Stimulated activated CD8-positive, alpha-beta memory T cell treated with anti-CD3 and anti-CD28 coated beads, Interleukin-15, amount 100 ng/mL, for 24 hours (primary cell): ENCODE data around the gene HPD.
A peak's percentile ranks its signal among the peaks of the same experiment; 100 is the strongest.
"Not testable (repeated sequence)": the region's sequence is repeated elsewhere in the genome, so short reads cannot be mapped to it uniquely, and the experiment has no call there.

Experiments
- DNase-seq: peaks from one replicate; pipeline ENCODE4 v3.0.0-alpha.2; 2020; ENCODE audit warnings: low read depth

Gene HPD

GRCh38 chr12:121858662-121859572 lies at the start of gene HPD:
TSS of gene HPD (minus strand) at chr12:121858859. CDS start at chr12:121858823, 36 bp downstream.
- no peak for DNase-seq

- no peak for DNase-seq
Measured at GRCh38 chr12:121905746-121906145, 47.1 kb upstream of the HPD start.

- DNase-seq, result no peak
Measured at GRCh38 chr12:121903202-121903601, 44.5 kb upstream of the HPD start.

- no peak for DNase-seq
Measured at GRCh38 chr12:121899590-121899989, 40.9 kb upstream of the HPD start.

GRCh38 chr12:121898287-121898686 lies 39.6 kb upstream of the HPD start:
- DNase-seq, result no peak

- DNase-seq, result no peak
Measured at GRCh38 chr12:121894633-121895032, 36.0 kb upstream of the HPD start.

- DNase-seq, result no peak
Measured at GRCh38 chr12:121893961-121894460, 35.4 kb upstream of the HPD start.

GRCh38 chr12:121892673-121893561 lies 34.3 kb upstream of the HPD start:
- no peak for DNase-seq

- DNase-seq, result not testable (repeated sequence)
Measured at GRCh38 chr12:121889661-121890060, 31.0 kb upstream of the HPD start.

GRCh38 chr12:121889274-121889624 lies 30.6 kb upstream of the HPD start:
- DNase-seq, result no peak

GRCh38 chr12:121888478-121889273 lies 30.0 kb upstream of the HPD start, which contains the start of gene PSMD9:
TSS of gene PSMD9 (plus strand) at chr12:121888790. CDS start at chr12:121888857, 67 bp downstream.
- peak; percentile 91 for DNase-seq

- DNase-seq, result no peak
Measured at GRCh38 chr12:121888083-121888477, 29.4 kb upstream of the HPD start.

- DNase-seq, result not testable (repeated sequence)
Measured at GRCh38 chr12:121885129-121885528, 26.5 kb upstream of the HPD start.

GRCh38 chr12:121883315-121883660 lies 24.6 kb upstream of the HPD start:
- no peak for DNase-seq

- not testable (repeated sequence) for DNase-seq
Measured at GRCh38 chr12:121876080-121876447, 17.4 kb upstream of the HPD start.

GRCh38 chr12:121875582-121875981 lies 16.9 kb upstream of the HPD start:
- DNase-seq, result no peak

GRCh38 chr12:121874071-121874470 lies 15.4 kb upstream of the HPD start:
- no peak for DNase-seq

- no peak for DNase-seq
Measured at GRCh38 chr12:121873216-121873569, 14.5 kb upstream of the HPD start.

GRCh38 chr12:121872546-121873215 lies 14.0 kb upstream of the HPD start:
- DNase-seq, result no peak

- DNase-seq, result no peak
Measured at GRCh38 chr12:121871467-121871866, 12.8 kb upstream of the HPD start.

GRCh38 chr12:121869229-121869628 lies 10.6 kb upstream of the HPD start:
- not testable (repeated sequence) for DNase-seq
